Uterus (tissue), 2 donors: ENCODE measurements around the gene ACOXL.

Experiments
- CTCF ChIP-seq, 4 experiments: fragments of 200-600 bp in 2 of 4; fragments of 450-650 bp in 2 of 4; sonication (generic) in 2 of 4; IDR thresholded peaks; one replicate each; pipeline ENCODE4 v1.5.1; 2016 to 2019; ENCODE audit warnings: antibody characterized with exemption in 4 of 4, mild to moderate bottlenecking in 2 of 4, moderate library complexity in 1 of 4
- POLR2A ChIP-seq, 2 donors: fragments of 450-650 bp; IDR thresholded peaks; one replicate each; pipeline ENCODE4 v1.6.1; 2016; ENCODE audit warnings: antibody characterized with exemption in 2 of 2, mild to moderate bottlenecking in 1 of 2, moderate library complexity in 1 of 2

- TF ChIP-seq CTCF (IDR thresholded peaks at IDR 0.05) (no peak), POLR2A (IDR thresholded peaks at IDR 0.05) (no peak)
Observed at GRCh38 chr2:110909501-110909900, 177.1 kb downstream of the ACOXL start.
